SH-SY5Y (cell line): ENCODE measurements around the gene CENPU.

Source experiments
- GATA2 ChIP-seq: IDR thresholded peaks from 2 replicates; pipeline ENCODE4 v1.6.1; 2011; ENCODE audit warnings: mild to moderate bottlenecking, low read depth, low read length
- GATA3 ChIP-seq: IDR thresholded peaks from 2 replicates; pipeline ENCODE4 v1.6.1; 2011; ENCODE audit warnings: low read depth, mild to moderate bottlenecking, low read length, moderate library complexity

CENPU gene

GRCh38 chr4:184762100-184762499, 28.2 kb upstream of the CENPU start:
- TF ChIP-seq GATA2, result no peak

DNA sequence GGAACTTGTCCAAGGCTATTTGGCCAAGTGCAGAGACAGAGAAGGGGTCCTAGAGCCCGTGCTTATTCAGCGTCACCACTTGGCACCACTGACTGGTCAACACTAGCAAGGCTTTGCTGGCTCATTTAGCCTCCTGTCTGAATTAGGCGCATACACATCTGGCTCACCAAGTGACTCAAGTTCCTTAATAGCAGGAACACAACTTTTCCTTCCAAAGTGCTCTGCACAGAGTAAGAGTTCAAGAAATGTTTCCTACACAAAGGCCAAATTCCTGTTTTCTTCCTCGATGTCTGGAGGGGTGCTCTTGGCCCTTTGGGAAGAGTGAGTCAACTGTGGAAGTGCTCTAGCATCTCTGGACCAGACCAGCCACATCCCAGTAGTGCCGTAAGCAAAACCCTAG, 26.8 kb upstream of the CENPU start:
- TF ChIP-seq GATA3 (no peak), GATA2 (no peak)

- no peak for TF ChIP-seq GATA2
- TF ChIP-seq GATA3, result no peak
These were observed 23.9 kb upstream of the CENPU start for GRCh38 chr4:184757810-184758209.

DNA sequence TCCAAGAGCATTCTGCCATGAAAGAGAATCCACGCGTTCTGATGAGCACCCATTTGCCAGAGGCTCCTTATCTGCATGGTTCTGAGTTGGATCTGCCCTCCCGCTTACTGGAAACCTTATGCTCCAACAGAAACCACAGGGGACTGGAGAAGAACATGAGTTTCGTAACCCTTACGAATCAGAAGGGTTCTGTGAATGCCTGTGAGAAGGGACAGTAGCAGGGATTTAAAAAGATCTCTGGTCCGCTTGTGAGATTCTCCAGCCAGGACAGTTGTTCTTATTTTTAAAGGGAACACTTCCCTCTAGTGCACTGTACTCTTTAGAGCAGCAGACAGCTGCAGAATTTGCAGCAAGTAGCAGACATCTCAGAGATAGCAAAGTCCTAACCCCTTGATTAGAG, 22.5 kb upstream of the CENPU start:
- no peak for TF ChIP-seq GATA2
- TF ChIP-seq GATA3, result no peak

GRCh38 chr4:184755278-184755677, 21.4 kb upstream of the CENPU start:
- TF ChIP-seq GATA2 (no peak), GATA3 (no peak)

DNA sequence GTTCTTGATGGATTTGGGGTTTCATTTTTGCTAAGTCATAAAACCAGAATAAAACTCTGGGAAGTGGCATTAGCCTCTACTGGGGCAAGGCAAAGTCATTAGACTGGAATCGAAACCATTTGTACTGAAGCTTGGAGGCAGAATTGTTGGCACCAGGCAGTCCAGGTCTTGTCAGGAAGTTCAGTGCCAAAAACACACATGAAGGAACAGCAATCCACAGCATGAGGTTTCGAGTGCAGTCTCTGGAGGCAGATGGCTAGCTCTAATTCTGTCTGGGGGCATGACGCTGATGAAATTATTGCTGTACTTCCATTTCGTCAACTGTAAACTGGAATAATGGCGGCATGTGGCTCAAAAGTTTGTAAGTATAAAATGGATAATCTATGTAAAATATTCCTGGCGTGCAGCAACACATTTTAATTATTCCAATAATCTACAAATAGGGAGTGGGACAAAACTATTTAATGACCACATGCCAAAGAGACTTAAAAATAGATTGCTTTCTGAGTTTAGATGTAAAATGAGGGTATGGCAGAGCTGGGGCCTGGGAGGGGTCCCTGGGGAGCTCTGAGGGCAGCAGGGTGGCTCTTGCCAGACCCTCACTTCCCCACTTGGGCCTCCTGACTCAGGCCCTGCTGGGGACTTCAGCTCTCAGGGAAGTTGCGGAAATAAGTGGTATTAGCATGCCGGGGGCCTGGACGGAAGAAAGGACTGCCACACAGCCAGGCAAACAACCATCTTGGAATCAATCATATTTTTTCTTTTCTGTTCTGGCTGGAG, 18.8 kb upstream of the CENPU start:
- no peak for TF ChIP-seq GATA2
- TF ChIP-seq GATA3, result no peak

- TF ChIP-seq GATA3 (no peak), GATA2 (no peak)
These were observed 17.7 kb upstream of the CENPU start for GRCh38 chr4:184751585-184751956.

DNA sequence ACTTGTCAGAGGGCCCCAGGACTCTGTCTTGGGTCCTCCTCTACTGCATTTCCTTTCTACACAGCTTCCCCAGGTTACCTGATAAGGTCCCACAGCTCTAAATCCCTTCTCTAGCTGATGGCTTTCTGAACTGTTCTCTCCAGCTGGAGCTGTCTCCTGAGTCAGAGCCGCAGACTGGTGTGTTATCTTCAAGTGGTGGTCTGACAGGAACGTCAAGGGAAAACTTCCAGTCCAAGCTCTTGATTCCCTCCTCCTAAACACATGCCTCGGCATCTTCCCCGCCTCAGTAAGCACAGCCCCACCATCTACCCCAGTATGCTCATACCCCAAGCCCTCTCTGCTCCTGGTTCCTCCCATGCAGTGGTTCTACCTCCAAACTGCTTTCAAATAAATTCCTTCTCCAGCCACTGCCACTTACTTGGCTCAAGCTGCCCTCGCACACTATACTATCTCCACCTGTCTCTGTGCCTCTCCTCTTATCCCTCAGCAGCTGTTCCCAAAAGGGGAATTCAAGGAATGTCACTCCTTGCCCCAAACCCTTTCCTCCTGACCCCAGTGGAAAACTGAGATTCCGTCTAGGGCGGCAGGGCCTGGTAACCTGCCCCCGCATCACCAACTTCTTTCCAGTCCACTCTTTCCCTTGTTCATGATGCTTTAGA, 17.2 kb upstream of the CENPU start:
- TF ChIP-seq GATA2 (no peak), GATA3 (no peak)

GRCh38 chr4:184748251-184748652, 14.4 kb upstream of the CENPU start:
- no peak for TF ChIP-seq GATA3
- no peak for TF ChIP-seq GATA2

DNA sequence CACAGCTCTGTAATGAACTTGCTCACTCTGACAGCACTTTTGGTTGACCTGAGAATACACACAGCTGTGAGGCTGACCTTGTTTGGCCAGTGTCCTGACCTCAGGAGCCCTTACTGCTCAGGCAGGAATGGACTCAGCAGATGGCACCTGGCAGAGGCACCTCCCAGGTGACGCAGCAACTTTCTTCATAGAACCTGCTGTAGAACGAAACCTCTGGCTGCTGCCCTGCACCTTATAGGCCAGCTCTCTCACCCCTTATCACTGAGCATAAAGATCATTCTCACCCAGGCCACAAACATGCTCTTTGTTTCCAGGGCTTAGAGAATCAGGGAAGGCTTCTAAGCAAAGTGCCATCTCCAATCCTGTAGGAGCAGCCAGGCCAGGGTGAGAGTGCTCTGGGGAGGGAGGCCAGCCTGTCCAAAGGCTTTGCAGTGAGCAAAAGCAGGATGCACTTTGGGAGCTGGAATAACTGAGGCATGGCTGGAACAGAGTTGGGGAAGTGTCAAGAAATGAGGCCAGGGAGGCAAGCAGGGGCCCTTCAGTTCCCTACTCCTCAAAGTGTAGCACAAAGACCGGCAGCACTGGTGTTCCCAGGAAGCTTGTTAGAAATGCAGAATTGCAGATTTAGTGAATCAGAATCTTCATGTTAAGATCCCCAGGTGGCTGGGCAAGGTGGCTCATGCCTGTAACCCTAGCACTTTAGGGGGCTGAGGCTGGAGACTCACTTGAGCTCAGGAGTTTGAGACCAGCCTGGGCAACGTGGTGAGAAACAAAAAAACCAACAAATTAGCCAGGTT, 13.3 kb upstream of the CENPU start:
- no peak for TF ChIP-seq GATA2
- no peak for TF ChIP-seq GATA3

DNA sequence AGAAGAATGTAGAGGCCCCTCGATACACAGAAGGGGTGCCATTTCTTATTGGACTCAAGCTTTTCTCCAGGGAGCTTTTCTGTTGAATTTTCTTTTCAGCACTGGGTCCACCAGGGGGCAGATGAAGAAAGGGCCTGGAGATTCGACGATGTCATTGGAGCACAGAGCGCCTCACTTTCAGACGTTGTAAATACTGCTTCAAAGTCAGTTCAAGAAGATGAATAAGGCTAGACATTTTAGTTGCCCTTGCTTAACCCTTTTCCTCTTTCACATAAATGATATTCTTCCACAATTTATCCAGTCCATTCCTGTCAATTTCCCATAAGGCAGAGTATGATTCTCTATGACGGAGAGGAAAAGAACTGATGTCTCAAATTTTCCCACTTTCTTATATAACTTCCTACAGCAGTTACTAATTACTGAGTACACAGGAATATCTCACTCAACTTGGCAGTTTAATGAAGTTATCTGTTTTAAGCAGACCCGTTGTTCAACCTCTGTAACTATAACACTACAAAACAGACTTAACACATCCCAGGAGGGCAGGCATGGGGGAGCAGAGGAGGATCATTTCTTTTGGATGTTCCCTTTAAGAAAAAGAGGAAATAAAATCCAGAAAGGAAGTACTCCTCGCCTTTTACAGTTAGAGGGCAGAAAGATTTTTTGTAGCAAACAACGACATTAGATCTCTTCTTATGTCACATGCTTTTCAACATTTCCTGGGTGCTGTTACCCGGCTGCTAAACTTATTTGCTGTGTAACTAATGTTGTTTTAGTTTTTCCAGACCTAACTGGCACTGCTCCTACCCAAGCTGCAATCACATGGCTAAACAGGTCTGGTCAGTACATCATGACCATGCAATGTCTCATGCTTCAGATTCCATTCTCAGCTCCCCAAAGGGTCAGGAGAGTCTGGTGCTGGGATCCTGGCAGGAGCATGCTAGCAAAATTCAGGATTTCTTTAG, 12.2 kb upstream of the CENPU start:
- TF ChIP-seq GATA3 (no peak), GATA2 (no peak)

GRCh38 chr4:184744236-184744635, 10.3 kb upstream of the CENPU start:
- TF ChIP-seq GATA2 (no peak), GATA3 (no peak)

GRCh38 chr4:184743650-184744049, 9.8 kb upstream of the CENPU start:
- TF ChIP-seq GATA2, result no peak
- no peak for TF ChIP-seq GATA3
